ENCODE measurements around the gene REEP2. TPM values are rescaled to one million over a fixed set of nuclear protein-coding genes. Genes with fewer than 3 reads are reported as not detected.

The REEP2 gene
- total RNA-seq, 1 donor, result 2.2 TPM

DNA sequence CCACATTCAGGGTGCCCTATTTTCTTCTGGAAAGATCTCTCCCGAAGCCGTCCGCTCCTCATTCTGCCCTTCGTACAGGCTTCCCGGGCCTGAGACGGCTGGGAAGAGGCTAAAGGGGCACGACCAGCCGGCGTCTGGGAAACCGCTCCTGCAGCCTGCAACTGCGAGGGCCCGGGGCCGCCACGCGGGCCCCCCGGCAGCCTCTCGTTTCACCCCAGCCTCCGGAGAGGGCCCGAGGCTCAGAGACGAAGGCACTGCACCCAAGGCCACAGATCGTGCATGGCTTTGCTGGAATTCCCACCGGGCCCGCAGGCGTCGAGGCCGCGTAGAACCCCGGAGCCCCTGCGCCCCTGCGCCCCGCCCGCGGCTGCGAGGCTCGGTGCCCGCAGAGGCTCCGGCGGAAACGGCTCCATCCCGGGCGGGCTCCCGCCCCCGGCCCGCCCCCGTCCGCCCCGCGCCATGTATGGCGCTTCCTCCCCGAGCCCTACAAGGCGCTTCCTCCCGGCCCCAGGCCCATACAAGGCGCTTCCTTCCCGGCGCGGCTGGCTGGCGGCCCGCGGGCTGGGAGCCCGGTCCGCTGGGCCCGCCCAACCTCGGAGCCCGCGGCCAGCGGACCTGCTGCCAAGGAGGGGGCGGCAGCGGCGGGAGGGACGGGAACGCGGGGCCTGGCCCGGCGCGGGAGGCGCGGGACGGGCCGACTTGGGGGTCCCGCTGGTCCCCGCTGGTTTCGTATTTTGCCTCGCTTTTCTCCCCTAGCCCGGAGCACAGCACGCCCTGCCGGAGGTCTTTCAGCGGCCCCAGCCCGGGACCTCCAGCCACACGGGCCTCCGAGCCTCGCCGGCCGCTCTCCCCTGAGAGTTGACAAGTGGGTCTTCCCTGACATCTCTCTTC is 53.1 kb downstream of the REEP2 start:
- Histone ChIP-seq H3K27ac (ENCODE audit: low read depth, low read length) (peak overlapping the region; percentile 82), H2AFZ (ENCODE audit: low read length) (peak overlapping the region; percentile 82), H3K79me2 (ENCODE audit: insufficient read depth, low read length) (no peaks in the 10 kb centered on the region), H3K4me3 (ENCODE audit: insufficient read depth, low read length) (peak overlapping the region; percentile 76), H3K36me3 (ENCODE audit: insufficient read depth, low read length) (no peaks in the 10 kb centered on the region), H3K4me2 (ENCODE audit: insufficient read depth, low read length) (peak overlapping the region; percentile 92), H3K9me3 (ENCODE audit: low read depth, low read length) (no peaks in the 10 kb centered on the region), H4K20me1 (ENCODE audit: insufficient read depth, low read length) (no peaks in the 10 kb centered on the region), H3K27me3 (ENCODE audit: insufficient read depth, low read length) (no peaks in the 10 kb centered on the region), H3K4me1 (ENCODE audit: insufficient read depth, low read length) (peaks cover 39% of the 10 kb centered on the region)
- TF ChIP-seq CTCF (IDR thresholded peaks at IDR 0.05; ENCODE audit: extremely low read depth, low read depth, low read length), result no peak
- DNase-seq (ENCODE audit: insufficient read length, low spot score, missing footprints), result peak; percentile 99

DNA sequence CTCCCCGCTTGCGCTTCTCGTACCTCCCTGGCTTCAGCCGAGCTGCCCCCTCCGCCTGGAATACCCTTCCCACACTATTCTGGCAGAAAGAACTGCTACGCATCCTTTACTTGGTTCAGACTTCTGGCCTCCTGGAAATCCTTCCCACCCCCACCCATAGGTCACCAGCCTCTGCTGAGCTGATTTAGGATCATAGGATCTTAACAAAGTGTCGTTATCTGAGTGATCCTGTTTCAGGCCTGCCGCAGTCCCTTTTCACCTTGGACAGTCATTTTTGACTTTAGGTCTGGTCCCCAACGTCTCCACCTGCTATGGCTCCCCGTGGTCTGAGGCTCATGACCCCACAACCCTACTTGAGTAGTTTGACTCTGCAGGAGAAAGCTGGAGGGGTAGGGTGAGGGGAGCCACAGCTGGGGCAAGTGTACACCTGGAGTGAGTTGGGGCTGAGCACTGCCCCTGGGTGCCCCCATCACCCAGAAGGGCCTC is 53.7 kb downstream of the REEP2 start:
- Histone ChIP-seq H3K4me2 (ENCODE audit: insufficient read depth, low read length) (peak overlapping the region; percentile 89), H3K79me2 (ENCODE audit: insufficient read depth, low read length) (no peaks in the 10 kb centered on the region), H3K27me3 (ENCODE audit: insufficient read depth, low read length) (no peaks in the 10 kb centered on the region), H3K36me3 (ENCODE audit: insufficient read depth, low read length) (no peaks in the 10 kb centered on the region), H3K27ac (ENCODE audit: low read depth, low read length) (peak overlapping the region; percentile 82), H3K9me3 (ENCODE audit: low read depth, low read length) (no peaks in the 10 kb centered on the region), H2AFZ (ENCODE audit: low read length) (peak overlapping the region; percentile 58), H3K4me1 (ENCODE audit: insufficient read depth, low read length) (peaks cover 37% of the 10 kb centered on the region), H4K20me1 (ENCODE audit: insufficient read depth, low read length) (no peaks in the 10 kb centered on the region), H3K4me3 (ENCODE audit: insufficient read depth, low read length) (peak overlapping the region; percentile 76)
- no peak for TF ChIP-seq CTCF (IDR thresholded peaks at IDR 0.05; ENCODE audit: extremely low read depth, low read depth, low read length)
- DNase-seq (ENCODE audit: insufficient read length, low spot score, missing footprints), result no peak

DNA sequence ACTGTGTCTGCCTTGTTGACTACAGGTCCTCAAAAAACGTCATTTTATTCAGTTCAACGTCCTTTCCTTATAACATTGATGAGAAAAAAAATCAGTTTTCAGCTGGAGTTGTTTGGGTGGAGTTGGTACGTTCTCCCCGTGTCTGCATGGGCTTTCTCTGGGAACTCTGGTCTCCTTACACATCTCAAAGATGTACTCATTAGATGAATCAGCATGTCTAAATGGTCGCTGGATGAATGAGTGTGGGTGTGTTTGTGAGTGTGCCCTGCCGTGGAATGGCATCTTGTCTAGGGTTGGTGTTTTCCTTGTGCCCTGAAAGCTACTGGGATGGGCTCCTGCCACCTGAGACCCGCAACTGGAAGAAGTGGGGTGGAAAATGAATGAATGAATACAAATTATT is 56.5 kb downstream of the REEP2 start:
- Histone ChIP-seq H3K27me3 (ENCODE audit: insufficient read depth, low read length) (no peaks in the 10 kb centered on the region), H4K20me1 (ENCODE audit: insufficient read depth, low read length) (no peaks in the 10 kb centered on the region), H3K4me3 (ENCODE audit: insufficient read depth, low read length) (no peak overlapping the region), H3K79me2 (ENCODE audit: insufficient read depth, low read length) (no peaks in the 10 kb centered on the region), H2AFZ (ENCODE audit: low read length) (no peak overlapping the region), H3K9me3 (ENCODE audit: low read depth, low read length) (no peaks in the 10 kb centered on the region), H3K27ac (ENCODE audit: low read depth, low read length) (no peak overlapping the region), H3K4me1 (ENCODE audit: insufficient read depth, low read length) (peaks cover 30% of the 10 kb centered on the region), H3K36me3 (ENCODE audit: insufficient read depth, low read length) (no peaks in the 10 kb centered on the region), H3K4me2 (ENCODE audit: insufficient read depth, low read length) (no peak overlapping the region)
- DNase-seq (ENCODE audit: insufficient read length, low spot score, missing footprints), result peak; percentile 75
- TF ChIP-seq CTCF (IDR thresholded peaks at IDR 0.05; ENCODE audit: extremely low read depth, low read depth, low read length), result no peak

Small RNA genes within 50 kb of the gene (small RNA-seq; reads per million reads assigned to genes)
- gene AC113403.1, result not detected

Other genes with a start within 250 kb of the REEP2 start
- 25.6 and 28.6 TPM in 2 replicates for gene CDC23, start 225.7 kb upstream of the REEP2 start, total RNA-seq
- not detected in 2 replicates for gene GFRA3, start 164.4 kb upstream of the REEP2 start, total RNA-seq
- gene CDC25C, start 107.3 kb upstream of the REEP2 start, total RNA-seq, result 1.8 TPM in 2 replicates
- 39.8 and 43.8 TPM in 2 replicates for gene FAM53C, start 100.8 kb upstream of the REEP2 start, total RNA-seq
- gene KDM3B, start 86.4 kb upstream of the REEP2 start, total RNA-seq, result 48.3 and 53.2 TPM in 2 replicates
- gene EGR1, start 26.4 kb downstream of the REEP2 start, total RNA-seq, result 2.2 and 2.7 TPM in 2 replicates
- gene ETF1, start 104.2 kb downstream of the REEP2 start, total RNA-seq, result 113 and 116 TPM in 2 replicates
- gene HSPA9, start 136.3 kb downstream of the REEP2 start, total RNA-seq, result 499 and 624 TPM in 2 replicates

All from osteoblast (primary cell).